Body of pancreas (tissue), 4 donors: ENCODE data around the gene ZNF777. TPM values are rescaled to one million over a fixed set of nuclear protein-coding genes. Genes with fewer than 3 reads are reported as not detected.

Experiments
- ATAC-seq: fragments of 150-250 bp; one replicate; pipeline ENCODE4 v1.9.1; 2016
- DNase-seq, 4 donors: peaks; one replicate each; pipeline ENCODE4 v3.0.0-alpha.2; 2019
- H3K27ac ChIP-seq, 4 donors: fragments of 200-600 bp; sonication (generic); 1 replicate in 3 of 4; 2 replicates in 1 of 4; pipeline versions ENCODE4 v1.5.1 to v1.6.1; 2016 to 2019; ENCODE audit warnings: mild to moderate bottlenecking in 1 of 4, mixed read lengths in 1 of 4, moderate library complexity in 1 of 4
- H3K27me3 ChIP-seq, 2 donors: fragments of 200-600 bp; sonication (generic); one replicate each; pipeline ENCODE4 v1.6.0; 2016; ENCODE audit warnings: mild to moderate bottlenecking in 1 of 2
- H3K36me3 ChIP-seq, 2 donors: fragments of 200-600 bp; sonication (generic); replicated peaks in 1 of 2; 2 replicates each; pipeline ENCODE4 v1.5.1; 2016; ENCODE audit warnings: low read depth in 2 of 2; ENCODE audit not compliant: insufficient read depth in 1 of 2
- H3K4me1 ChIP-seq: fragments of 200-600 bp; sonication (generic); one replicate; pipeline ENCODE4 v1.6.0; 2016
- H3K4me3 ChIP-seq, 2 donors: fragments of 200-600 bp; sonication (generic); 1 replicate in 1 of 2; 2 replicates in 1 of 2; pipeline ENCODE4 v1.5.1; 2016 to 2019
- H3K9me3 ChIP-seq, 3 donors: fragments of 200-600 bp; sonication (generic); 1 replicate in 2 of 3; 2 replicates in 1 of 3; pipeline ENCODE4 v1.5.1; 2016
- CTCF ChIP-seq, 7 experiments: fragments of 450-650 bp in 4 of 7; fragments of 200-600 bp in 3 of 7; sonication (generic) in 3 of 7; IDR thresholded peaks; one replicate each; pipeline ENCODE4 v1.5.1; 2016 to 2019; ENCODE audit warnings: antibody characterized with exemption in 7 of 7
- POLR2A ChIP-seq, 3 donors: fragments of 450-650 bp; IDR thresholded peaks; one replicate each; pipeline ENCODE4 v1.6.1; 2016; ENCODE audit warnings: antibody characterized with exemption in 3 of 3, mild to moderate bottlenecking in 2 of 3
- WGBS, 2 donors: methylation state at CpG; one replicate each; pipeline ENCODE4 v1.1.5; 2017; 5-methylcytosine and 5-hydroxymethylcytosine counted together
- intact Hi-C: fragments of 100-400 bp; cut with DNase I; formaldehyde crosslinking; loops from one replicate; pipeline ENCODE4 v1.15.1; 2023
- total RNA-seq, 2 donors: library from RNA; depleted of rRNA; stranded (reverse); fragments of >200 nt; gene quantifications; one replicate each; pipeline ENCODE4 v1.1.0, GENCODE V29; 2016

The ZNF777 gene
- total RNA-seq, 2 donors from 2014 or later, result 8.3 to 10.5 TPM

- H3K9me3 ChIP-seq, result no peaks in the 10 kb centered on the region
- H3K4me3 ChIP-seq, result peak overlapping the region; percentile 19 to 47
- H3K27ac ChIP-seq, result peak overlapping the region in 3 of 4 donors; percentile 21 to 71 (median 69)
- no peaks in the 10 kb centered on the region for H3K27me3 ChIP-seq
- WGBS, 2 donors, result 0% methylated on average over 96 of the region's 145 CpGs; no CpG with 5 or more reads in 1 of the 2 donors
- TF ChIP-seq CTCF (IDR thresholded peaks at IDR 0.05) (no peak), POLR2A (IDR thresholded peaks at IDR 0.05) (no peak)
- ATAC-seq, result peak; percentile 43
- H3K36me3 ChIP-seq, result peaks cover 0 to 9% of the 10 kb centered on the region in 2 donors
- intact Hi-C loops, result no loop called here
- no peak for DNase-seq
- peaks cover 21% of the 10 kb centered on the region for H3K4me1 ChIP-seq
These were observed 1.1 kb downstream of the ZNF777 start for GRCh38 chr7:149459540-149460452.

- no peaks in the 10 kb centered on the region for H3K27me3 ChIP-seq
- H3K27ac ChIP-seq, result no peak overlapping the region
- H3K4me3 ChIP-seq, result peak overlapping the region in 1 of 2 donors; percentile 47
- TF ChIP-seq CTCF (IDR thresholded peaks at IDR 0.05) (no peak), POLR2A (IDR thresholded peaks at IDR 0.05) (no peak)
- peaks cover 21% of the 10 kb centered on the region for H3K4me1 ChIP-seq
- WGBS, 2 donors, result 10 to 27% methylated on average over 3 to 17 of the region's 17 CpGs
- H3K36me3 ChIP-seq, result peaks cover 0 to 12% of the 10 kb centered on the region in 2 donors
- DNase-seq (no peak), ATAC-seq (no peak)
- intact Hi-C loops, result no loop called here
- H3K9me3 ChIP-seq, result no peaks in the 10 kb centered on the region
These were observed 1.7 kb downstream of the ZNF777 start for GRCh38 chr7:149459201-149459539.

GRCh38 chr7:149458235-149458634 lies 2.6 kb downstream of the ZNF777 start:
- DNase-seq (no peak), ATAC-seq (no peak)
- peaks cover 21% of the 10 kb centered on the region for H3K4me1 ChIP-seq
- H3K27me3 ChIP-seq, result no peaks in the 10 kb centered on the region
- 93 to 100% methylated on average over 3 of the region's 3 CpGs for WGBS, 2 donors
- no peaks in the 10 kb centered on the region for H3K9me3 ChIP-seq
- H3K27ac ChIP-seq, result no peak overlapping the region
- H3K4me3 ChIP-seq, result no peak overlapping the region
- intact Hi-C loops, result no loop called here
- peaks cover 0 to 15% of the 10 kb centered on the region in 2 donors for H3K36me3 ChIP-seq
- TF ChIP-seq POLR2A (IDR thresholded peaks at IDR 0.05), result no peak
- no peak for TF ChIP-seq CTCF (IDR thresholded peaks at IDR 0.05)

GRCh38 chr7:149457766-149458165 lies 3.1 kb downstream of the ZNF777 start:
- Histone ChIP-seq H3K9me3 (no peaks in the 10 kb centered on the region), H3K27me3 (no peaks in the 10 kb centered on the region), H3K4me1 (peaks cover 21% of the 10 kb centered on the region), H3K27ac (no peak overlapping the region), H3K36me3 (peaks cover 0 to 15% of the 10 kb centered on the region in 2 donors), H3K4me3 (no peak overlapping the region)
- no peak for ATAC-seq
- WGBS, 2 donors, result 55% methylated on average over 1 of the region's 1 CpG
- DNase-seq, result no peak
- TF ChIP-seq CTCF (IDR thresholded peaks at IDR 0.05), result no peak
- no peak for TF ChIP-seq POLR2A (IDR thresholded peaks at IDR 0.05)
- intact Hi-C loops, result no loop called here
